ENCODE measurements around the gene METTL14. TPM values are rescaled to one million over a fixed set of nuclear protein-coding genes. Genes with fewer than 3 reads are reported as not detected.
A peak's percentile ranks its signal among the peaks of the same experiment; 100 is the strongest.

The METTL14 gene
- total and polyA plus RNA-seq, 9 donors, result 10.0 to 56.1 (median 44.0) TPM

DNA sequence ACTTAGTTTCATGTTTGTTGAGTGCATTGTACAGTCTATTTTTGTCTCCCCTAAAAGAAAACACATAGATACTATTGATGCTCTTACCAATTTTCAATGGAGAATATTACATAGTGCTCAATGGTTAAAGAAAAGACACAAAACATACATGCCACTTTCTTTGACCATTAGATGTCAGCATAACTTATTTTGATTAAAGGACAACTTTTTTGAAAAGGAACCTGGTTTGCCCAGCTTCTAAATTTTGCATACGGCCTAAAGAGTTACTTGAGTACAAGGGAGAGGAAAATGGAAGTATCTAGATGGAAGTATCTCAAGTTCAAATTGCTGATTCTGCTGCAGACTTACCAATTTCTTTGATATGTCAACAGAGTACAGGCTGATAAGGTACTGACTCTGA is 68.5 kb downstream of the METTL14 start:
- H3K9me3 ChIP-seq, result no peaks in the 10 kb centered on the region
- DNase-seq, result no peak
- no peak overlapping the region for H3K4me3 ChIP-seq
- intact Hi-C loops (cut with DNase I), result no loop called here
- WGBS, 3 donors, result 67 to 81% (median 78%) methylated on average over 1 of the region's 1 CpG
- no peaks in the 10 kb centered on the region for H3K36me3 ChIP-seq
- peak overlapping the region in 1 of 2 donors; percentile 67 for H3K27ac ChIP-seq
- peaks cover 13% of the 10 kb centered on the region for H3K4me1 ChIP-seq (ENCODE audit: insufficient read depth)
- H3K27me3 ChIP-seq, result no peaks in the 10 kb centered on the region
- TF ChIP-seq, protein P1, sequence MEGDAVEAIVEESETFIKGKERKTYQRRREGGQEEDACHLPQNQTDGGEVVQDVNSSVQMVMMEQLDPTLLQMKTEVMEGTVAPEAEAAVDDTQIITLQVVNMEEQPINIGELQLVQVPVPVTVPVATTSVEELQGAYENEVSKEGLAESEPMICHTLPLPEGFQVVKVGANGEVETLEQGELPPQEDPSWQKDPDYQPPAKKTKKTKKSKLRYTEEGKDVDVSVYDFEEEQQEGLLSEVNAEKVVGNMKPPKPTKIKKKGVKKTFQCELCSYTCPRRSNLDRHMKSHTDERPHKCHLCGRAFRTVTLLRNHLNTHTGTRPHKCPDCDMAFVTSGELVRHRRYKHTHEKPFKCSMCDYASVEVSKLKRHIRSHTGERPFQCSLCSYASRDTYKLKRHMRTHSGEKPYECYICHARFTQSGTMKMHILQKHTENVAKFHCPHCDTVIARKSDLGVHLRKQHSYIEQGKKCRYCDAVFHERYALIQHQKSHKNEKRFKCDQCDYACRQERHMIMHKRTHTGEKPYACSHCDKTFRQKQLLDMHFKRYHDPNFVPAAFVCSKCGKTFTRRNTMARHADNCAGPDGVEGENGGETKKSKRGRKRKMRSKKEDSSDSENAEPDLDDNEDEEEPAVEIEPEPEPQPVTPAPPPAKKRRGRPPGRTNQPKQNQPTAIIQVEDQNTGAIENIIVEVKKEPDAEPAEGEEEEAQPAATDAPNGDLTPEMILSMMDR (IDR thresholded peaks at IDR 0.05), result no peak
- TF ChIP-seq POLR2A (IDR thresholded peaks at IDR 0.05) (no peak), EP300 (IDR thresholded peaks at IDR 0.05) (no peak)

DNA sequence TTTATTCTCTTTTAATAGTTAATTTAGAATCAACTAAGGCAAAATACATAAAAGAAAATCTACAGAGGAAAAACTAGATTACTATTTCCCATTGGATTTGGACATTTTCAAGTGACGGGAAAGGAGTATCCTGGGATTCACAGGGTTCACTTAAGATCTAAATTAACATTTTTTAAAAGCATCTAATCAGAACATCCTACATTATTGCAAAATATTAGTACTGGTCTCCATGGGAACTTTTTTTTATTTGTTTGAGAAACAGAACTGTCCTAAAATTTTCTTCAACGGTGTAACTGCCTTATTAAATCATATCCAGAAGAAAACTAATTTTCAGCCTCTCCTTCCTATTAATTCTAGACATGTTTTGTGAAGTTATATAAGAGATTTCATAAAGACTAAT is 69.7 kb downstream of the METTL14 start:
- Histone ChIP-seq H3K36me3 (no peaks in the 10 kb centered on the region), H3K27me3 (no peaks in the 10 kb centered on the region), H3K4me3 (no peak overlapping the region), H3K27ac (peak overlapping the region in 1 of 2 donors; percentile 67), H3K9me3 (no peaks in the 10 kb centered on the region), H3K4me1 (ENCODE audit: insufficient read depth) (peaks cover 17% of the 10 kb centered on the region)
- WGBS, 3 donors, result 34 to 40% (median 34%) methylated on average over 2 of the region's 2 CpGs
- no peak for DNase-seq
- intact Hi-C loops (cut with DNase I), result no loop called here
- TF ChIP-seq, protein P1 (IDR thresholded peaks at IDR 0.05), result no peak
- TF ChIP-seq POLR2A (IDR thresholded peaks at IDR 0.05) (no peak), EP300 (IDR thresholded peaks at IDR 0.05) (no peak)

DNA sequence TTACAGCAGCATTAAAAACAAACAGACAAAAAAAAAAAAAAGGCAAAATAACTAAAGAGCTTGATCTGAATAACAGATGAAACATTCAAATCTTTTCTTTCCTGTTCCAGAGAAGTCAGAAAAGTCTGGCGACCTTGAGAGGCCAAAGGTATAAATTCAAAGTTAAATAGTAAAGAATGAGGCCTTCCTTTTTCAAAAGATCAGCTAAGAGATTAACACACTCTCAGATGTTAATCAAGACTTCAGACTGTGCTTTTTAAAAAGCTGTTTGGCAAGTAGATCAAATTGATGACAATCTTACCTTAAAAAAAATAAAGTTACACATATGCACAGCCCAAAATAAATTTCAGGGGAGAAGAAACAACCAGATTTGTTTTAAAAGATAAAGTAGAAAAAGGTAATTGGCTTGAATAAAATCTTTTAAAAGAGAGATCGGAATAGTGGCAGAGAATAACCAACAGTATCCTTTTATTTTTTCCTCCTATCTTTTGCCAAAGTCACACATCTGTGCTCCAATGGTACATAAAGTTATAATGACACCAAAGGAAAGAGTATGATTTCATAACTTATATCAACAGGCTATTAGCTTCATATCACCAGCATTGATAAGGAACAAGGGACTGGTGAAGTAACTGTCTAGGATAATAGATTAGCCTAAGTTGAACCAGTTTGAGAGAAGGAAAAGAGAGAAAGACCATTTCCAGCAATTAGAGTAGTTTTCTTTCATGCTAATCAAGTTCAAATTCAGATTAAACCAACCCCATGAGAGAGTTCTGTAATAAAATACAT is 70.4 kb downstream of the METTL14 start:
- no peak for TF ChIP-seq POLR2A (IDR thresholded peaks at IDR 0.05)
- no peak for TF ChIP-seq EP300 (IDR thresholded peaks at IDR 0.05)
- no peak for DNase-seq
- peak overlapping the region; percentile 59 to 67 for H3K27ac ChIP-seq
- no peaks in the 10 kb centered on the region for H3K9me3 ChIP-seq
- H3K36me3 ChIP-seq, result no peaks in the 10 kb centered on the region
- H3K27me3 ChIP-seq, result no peaks in the 10 kb centered on the region
- WGBS, 3 donors, result 44 to 50% (median 44%) methylated on average over 2 of the region's 2 CpGs
- H3K4me1 ChIP-seq (ENCODE audit: insufficient read depth), result peaks cover 15% of the 10 kb centered on the region
- intact Hi-C loops (cut with DNase I), result no loop called here
- no peak overlapping the region for H3K4me3 ChIP-seq

DNA sequence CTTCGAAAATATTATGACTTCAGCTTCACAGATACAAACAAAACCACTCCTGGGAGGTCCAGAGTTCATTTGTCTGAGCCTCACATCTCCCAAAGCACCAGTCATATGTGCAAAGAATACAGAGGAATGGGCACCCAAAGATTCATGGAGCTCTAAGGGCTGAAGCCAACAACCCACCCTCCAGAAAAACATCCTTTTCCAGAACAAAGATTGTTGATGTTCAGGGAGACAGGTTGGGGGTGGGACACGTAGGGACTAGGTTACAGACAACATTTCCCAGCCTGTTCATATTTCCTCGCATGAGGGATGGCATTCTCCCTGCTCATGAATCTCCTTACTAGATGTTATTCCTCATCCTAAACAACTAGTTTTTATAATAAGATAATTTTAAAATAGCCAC is 71.2 kb downstream of the METTL14 start:
- TF ChIP-seq EP300 (IDR thresholded peaks at IDR 0.05) (no peak), POLR2A (IDR thresholded peaks at IDR 0.05) (no peak)
- no peak overlapping the region for H3K4me3 ChIP-seq
- H3K27ac ChIP-seq, result peak overlapping the region; percentile 59 to 67
- no peak for DNase-seq
- no peaks in the 10 kb centered on the region for H3K9me3 ChIP-seq
- WGBS, 3 donors, result 9 to 35% (median 12%) methylated on average over 3 of the region's 3 CpGs
- no peaks in the 10 kb centered on the region for H3K36me3 ChIP-seq
- peaks cover 17% of the 10 kb centered on the region for H3K4me1 ChIP-seq (ENCODE audit: insufficient read depth)
- intact Hi-C loops (cut with DNase I), result no loop called here
- no peaks in the 10 kb centered on the region for H3K27me3 ChIP-seq

DNA sequence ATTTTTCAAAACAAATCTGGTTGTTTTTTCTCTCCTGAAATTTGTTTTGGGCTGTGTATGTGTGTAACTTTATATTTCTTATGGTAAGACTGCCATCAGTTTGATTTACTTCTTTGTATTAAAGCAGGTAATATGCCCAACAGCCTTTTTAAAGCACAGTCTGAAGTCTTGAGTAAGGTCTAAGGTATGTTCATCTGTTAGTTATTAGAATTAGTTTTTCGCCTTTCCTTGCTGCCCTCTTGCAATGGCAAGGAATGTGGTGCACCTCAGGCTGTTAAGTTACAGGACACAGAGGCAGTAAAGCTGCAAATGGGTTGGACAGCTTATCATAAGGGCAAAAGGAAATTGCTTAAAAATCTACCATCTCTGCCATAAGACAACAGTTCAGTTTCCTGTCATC is 71.8 kb downstream of the METTL14 start:
- WGBS, 3 donors, result 25 to 47% (median 33%) methylated on average over 1 of the region's 1 CpG
- Histone ChIP-seq H3K27me3 (no peaks in the 10 kb centered on the region), H3K9me3 (no peaks in the 10 kb centered on the region), H3K36me3 (no peaks in the 10 kb centered on the region), H3K4me3 (no peak overlapping the region), H3K27ac (peak overlapping the region; percentile 59 to 67), H3K4me1 (ENCODE audit: insufficient read depth) (peaks cover 17% of the 10 kb centered on the region)
- intact Hi-C loops (cut with DNase I), result no loop called here
- TF ChIP-seq POLR2A (IDR thresholded peaks at IDR 0.05), result no peak
- no peak for TF ChIP-seq EP300 (IDR thresholded peaks at IDR 0.05)
- TF ChIP-seq, protein P1 (IDR thresholded peaks at IDR 0.05), result no peak
- no peak for DNase-seq
